GM12872 (cell line): ENCODE data around the gene CASP10.

Experiments used
- TF ChIP-seq, protein P1 (sequence below): IDR thresholded peaks from 3 replicates; pipeline ENCODE4 v1.5.1; 2011; ENCODE audit warnings: low read depth, mild to moderate bottlenecking, low read length, moderate library complexity; ENCODE audit not compliant: insufficient read depth

Gene CASP10

DNA sequence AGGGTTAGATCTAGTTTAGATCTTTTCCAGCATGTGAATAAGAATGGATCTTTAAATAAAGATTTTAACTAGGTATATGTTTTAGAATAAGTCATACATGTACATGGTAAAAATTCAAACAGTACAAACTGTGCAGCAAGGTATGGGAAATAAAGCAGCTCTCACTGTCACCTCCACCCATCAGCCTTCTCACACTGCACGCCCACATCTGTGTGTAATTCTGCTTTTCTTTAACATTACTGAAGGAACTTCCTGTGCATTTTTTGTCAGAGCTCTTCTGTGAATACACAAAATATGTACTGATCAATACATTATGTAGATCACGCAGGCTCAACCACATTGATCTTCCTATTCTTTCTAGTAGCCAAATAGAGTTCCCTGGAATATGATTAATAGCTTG lies 80.8 kb downstream of the CASP10 start:
- TF ChIP-seq, protein P1, sequence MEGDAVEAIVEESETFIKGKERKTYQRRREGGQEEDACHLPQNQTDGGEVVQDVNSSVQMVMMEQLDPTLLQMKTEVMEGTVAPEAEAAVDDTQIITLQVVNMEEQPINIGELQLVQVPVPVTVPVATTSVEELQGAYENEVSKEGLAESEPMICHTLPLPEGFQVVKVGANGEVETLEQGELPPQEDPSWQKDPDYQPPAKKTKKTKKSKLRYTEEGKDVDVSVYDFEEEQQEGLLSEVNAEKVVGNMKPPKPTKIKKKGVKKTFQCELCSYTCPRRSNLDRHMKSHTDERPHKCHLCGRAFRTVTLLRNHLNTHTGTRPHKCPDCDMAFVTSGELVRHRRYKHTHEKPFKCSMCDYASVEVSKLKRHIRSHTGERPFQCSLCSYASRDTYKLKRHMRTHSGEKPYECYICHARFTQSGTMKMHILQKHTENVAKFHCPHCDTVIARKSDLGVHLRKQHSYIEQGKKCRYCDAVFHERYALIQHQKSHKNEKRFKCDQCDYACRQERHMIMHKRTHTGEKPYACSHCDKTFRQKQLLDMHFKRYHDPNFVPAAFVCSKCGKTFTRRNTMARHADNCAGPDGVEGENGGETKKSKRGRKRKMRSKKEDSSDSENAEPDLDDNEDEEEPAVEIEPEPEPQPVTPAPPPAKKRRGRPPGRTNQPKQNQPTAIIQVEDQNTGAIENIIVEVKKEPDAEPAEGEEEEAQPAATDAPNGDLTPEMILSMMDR: no peak

DNA sequence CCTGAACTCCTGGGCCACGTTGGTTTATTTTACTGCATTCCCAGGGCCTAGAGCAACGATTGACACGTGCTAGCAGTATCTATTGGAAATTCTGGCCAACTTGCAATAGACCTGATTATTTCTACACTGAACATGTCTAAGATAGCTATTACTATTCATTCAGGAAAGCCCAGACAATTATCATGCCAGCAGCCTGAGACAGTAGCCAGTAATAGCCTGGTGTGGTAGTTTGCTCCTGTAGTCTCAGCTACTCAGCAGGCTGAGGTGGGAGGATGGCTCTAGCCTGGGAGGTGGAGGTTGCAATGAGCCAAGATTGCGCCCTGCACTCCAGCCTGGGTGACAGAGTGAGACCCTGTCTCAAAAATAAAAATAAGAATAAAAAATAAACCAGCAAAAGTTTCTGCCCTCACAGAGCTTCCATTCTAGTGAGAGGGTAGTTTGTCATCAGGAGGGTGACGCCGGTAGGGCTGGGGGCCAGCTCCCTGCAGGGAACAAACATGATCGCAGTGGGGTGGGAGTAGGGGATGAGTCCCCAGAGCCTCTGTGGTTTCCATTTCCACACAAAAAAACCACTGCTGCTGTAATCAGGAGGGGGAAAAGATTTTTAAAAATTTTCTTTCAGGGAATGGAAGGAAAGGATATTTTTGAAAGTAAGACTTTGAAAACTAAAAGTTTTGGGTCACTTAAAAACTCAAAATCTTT lies 81.7 kb downstream of the CASP10 start:
- TF ChIP-seq, protein P1: no peak

DNA sequence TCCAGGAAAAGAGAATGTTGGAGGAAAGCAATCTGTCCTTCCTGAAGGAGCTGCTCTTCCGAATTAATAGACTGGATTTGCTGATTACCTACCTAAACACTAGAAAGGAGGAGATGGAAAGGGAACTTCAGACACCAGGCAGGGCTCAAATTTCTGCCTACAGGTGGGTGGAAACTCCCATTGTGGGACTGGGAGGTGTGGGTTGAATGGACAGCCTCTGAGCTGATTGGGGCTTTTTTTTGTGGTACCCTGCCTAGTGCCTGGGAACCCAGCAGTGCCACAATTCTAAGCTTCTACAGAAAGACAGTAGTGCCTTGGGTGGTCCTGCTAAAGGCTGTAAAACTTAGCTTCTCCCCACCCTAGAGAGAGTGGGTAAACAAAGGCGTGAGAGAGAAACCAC lies 83.7 kb downstream of the CASP10 start:
- TF ChIP-seq, protein P1: no peak

DNA sequence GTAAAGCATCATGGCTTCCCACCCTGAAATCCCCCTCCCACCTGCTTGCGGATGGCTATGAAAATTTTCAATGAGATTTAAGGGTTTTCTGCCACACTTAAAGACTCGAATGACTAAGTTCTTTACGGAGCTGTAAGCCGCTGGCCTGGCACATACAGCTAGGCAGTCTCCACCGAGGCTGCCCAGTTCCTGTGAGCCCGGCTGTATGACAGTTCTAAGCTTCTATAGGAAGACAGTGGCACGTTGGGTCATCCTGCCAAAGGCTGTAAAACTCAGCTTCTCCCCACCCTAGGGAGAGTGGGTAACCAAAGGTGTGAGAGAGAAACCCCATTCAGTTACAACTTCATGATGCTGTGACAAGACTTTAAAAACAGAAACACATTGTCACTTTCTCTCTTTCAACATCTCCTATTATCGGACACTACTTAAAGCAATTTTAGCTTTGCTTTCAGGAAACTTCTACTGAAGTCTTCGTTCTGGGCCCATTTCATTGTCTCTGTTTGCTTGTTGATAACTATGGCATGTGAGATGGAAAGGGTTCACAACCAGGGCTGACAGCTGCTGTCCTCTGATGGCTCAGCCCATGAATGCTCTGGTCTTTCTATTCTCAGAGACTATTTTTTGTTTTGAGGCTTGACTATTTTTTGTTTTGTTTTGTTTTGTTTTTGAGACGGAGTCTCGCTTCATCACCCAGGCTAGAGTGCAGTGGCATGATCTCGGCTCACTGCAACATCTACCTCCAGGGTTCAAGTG lies 84.5 kb downstream of the CASP10 start:
- TF ChIP-seq, protein P1: no peak

DNA sequence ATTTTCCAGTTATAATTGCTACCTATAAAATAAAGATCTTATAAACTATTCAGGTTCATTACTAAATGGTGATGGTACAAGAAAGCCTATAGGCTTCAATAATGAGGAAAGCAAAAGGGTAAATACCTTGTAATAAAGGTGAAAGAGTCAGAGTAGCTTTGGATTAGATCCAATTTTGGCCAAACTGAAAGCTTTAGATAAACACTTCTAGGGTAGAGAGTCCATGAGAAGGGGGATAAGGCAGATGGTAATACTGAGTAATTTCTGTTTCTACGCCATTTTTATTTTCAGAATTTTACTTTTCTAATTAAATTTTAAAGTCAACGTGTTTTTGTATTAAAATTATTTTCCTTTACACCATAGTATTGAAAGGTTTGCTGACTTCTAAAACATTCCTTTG lies 86.8 kb downstream of the CASP10 start:
- TF ChIP-seq, protein P1: no peak

DNA sequence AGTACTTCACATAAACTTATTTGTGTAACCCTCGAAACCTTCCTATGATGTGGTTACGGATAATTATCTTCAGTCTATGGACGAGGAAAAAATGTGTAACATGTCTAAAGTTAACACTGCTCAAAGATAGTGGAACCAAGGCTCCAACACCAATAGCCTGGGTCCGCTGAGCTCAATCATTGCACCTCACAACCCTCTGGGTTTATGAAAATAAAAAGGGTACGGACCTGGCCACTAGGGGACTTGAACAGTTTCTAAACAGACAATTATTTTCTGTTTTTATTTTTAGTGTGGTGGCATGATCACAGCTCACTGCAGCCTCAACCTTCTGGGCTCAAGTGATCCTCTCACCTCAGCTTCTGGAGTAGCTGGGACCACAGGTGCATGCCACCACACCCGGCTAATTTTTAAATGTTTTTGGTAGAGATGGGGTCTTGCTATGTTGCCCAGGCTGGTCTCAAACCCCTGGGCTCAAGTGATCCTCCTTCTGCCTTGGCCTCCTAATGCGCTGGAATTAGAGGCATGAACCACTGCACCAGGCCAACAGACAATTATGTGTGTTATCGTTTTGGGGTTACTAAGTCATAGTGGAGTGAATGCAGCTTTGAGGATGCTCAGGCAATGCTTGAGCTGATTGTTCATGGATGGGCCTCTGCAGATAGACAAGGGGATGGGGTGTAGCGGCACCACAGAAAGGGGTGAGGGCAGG lies 87.5 kb downstream of the CASP10 start:
- TF ChIP-seq, protein P1: no peak

DNA sequence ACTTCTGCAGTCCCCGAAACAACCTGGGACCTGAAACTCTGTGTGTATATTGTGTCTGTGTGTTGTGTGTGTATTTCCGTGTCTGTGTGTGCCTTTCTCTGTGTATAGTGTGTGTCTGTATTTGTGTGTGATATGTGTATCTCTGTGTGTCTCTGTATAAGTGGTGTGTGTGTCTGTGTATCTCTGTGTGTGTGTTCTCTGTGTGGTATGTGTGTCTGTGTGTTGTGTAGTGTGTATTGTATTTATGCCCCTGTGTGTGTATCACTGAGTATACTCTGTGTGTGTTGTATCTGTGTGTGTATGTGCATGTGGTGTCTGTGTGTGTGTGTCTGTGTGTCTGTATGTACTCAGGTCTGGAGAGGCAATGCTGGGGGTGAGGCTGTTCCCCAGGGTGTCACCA lies 89.0 kb downstream of the CASP10 start:
- TF ChIP-seq, protein P1: no peak
